ENCODE results near the gene CLCN2.

- no peak for TF ChIP-seq ESRRG (CRISPR knock-in tag; IDR thresholded peaks at IDR 0.05)
- no peak for TF ChIP-seq PATZ1 (CRISPR knock-in tag; IDR thresholded peaks at IDR 0.05; ENCODE audit: borderline replicate concordance)
- no peak for TF ChIP-seq ZNF70 (CRISPR knock-in tag; IDR thresholded peaks at IDR 0.05)
- no peak for TF ChIP-seq ZFP30 (CRISPR knock-in tag; IDR thresholded peaks at IDR 0.05)
- TF ChIP-seq SNAI2 (CRISPR knock-in tag; IDR thresholded peaks at IDR 0.05) = no peak
Observed at GRCh38 chr3:184389935-184390528, 28.6 kb upstream of the CLCN2 start.
